GM12872 (cell line): ENCODE measurements around the gene KCNK13.

Source experiments
- CTCF ChIP-seq: IDR thresholded peaks from 3 replicates; pipeline ENCODE4 v1.5.1; 2011; ENCODE audit warnings: low read depth, mild to moderate bottlenecking, low read length, moderate library complexity; ENCODE audit not compliant: insufficient read depth

The KCNK13 gene

GRCh38 chr14:90095096-90095495, 33.3 kb downstream of the KCNK13 start:
- no peak for TF ChIP-seq CTCF

- no peak for TF ChIP-seq CTCF
Measured at GRCh38 chr14:90096566-90096965, 34.8 kb downstream of the KCNK13 start.

- no peak for TF ChIP-seq CTCF
Measured at GRCh38 chr14:90103808-90104207, 42.0 kb downstream of the KCNK13 start.

GRCh38 chr14:90105756-90106155, 44.0 kb downstream of the KCNK13 start:
- TF ChIP-seq CTCF, result no peak

GRCh38 chr14:90107789-90108188, 46.0 kb downstream of the KCNK13 start:
- no peak for TF ChIP-seq CTCF

GRCh38 chr14:90109858-90110257, 48.1 kb downstream of the KCNK13 start:
- peak; percentile 12; the same call in 1 of the 3 replicates for TF ChIP-seq CTCF

- no peak for TF ChIP-seq CTCF
Measured at GRCh38 chr14:90111895-90112534, 50.2 kb downstream of the KCNK13 start.
